ENCODE measurements around the gene DNASE1L2.
"Not testable (repeated sequence)": the region's sequence is repeated elsewhere in the genome, so short reads cannot be mapped to it uniquely, and the experiment has no call there.

The DNASE1L2 gene

GRCh38 chr16:2242598-2242997 lies 6.4 kb downstream of the DNASE1L2 start:
- DNase-seq, result no peak

- no peak for DNase-seq
Observed at GRCh38 chr16:2243031-2243528, 6.8 kb downstream of the DNASE1L2 start.

- DNase-seq, result no peak
Observed at GRCh38 chr16:2243781-2244180, 7.5 kb downstream of the DNASE1L2 start.

- DNase-seq, result no peak
Observed at GRCh38 chr16:2244301-2244700, 8.1 kb downstream of the DNASE1L2 start.

GRCh38 chr16:2244926-2245795 lies 8.9 kb downstream of the DNASE1L2 start:
- no peak for DNase-seq

GRCh38 chr16:2246301-2246885 lies 10.1 kb downstream of the DNASE1L2 start:
- no peak for DNase-seq

- DNase-seq, result no peak
Observed at GRCh38 chr16:2250652-2251295, 14.5 kb downstream of the DNASE1L2 start.

GRCh38 chr16:2251296-2252111 lies 15.3 kb downstream of the DNASE1L2 start, which contains the start of gene ECI1:
Gene ECI1, minus strand, starts transcription at chr16:2251587. Its CDS starts 21 bp downstream, at chr16:2251566.
- DNase-seq, result peak; percentile 72 to 95

GRCh38 chr16:2252806-2253148 lies 16.5 kb downstream of the DNASE1L2 start:
- no peak for DNase-seq

GRCh38 chr16:2253293-2253692 lies 17.0 kb downstream of the DNASE1L2 start:
- no peak for DNase-seq

- no peak for DNase-seq
Observed at GRCh38 chr16:2256531-2257140, 20.4 kb downstream of the DNASE1L2 start.

GRCh38 chr16:2257726-2258125 lies 21.5 kb downstream of the DNASE1L2 start:
- DNase-seq, result no peak

- not testable (repeated sequence) for DNase-seq
Observed at GRCh38 chr16:2258530-2258929, 22.3 kb downstream of the DNASE1L2 start.

- no peak for DNase-seq
Observed at GRCh38 chr16:2260250-2260649, 24.0 kb downstream of the DNASE1L2 start.

- DNase-seq, result not testable (repeated sequence)
Observed at GRCh38 chr16:2263026-2263425, 26.8 kb downstream of the DNASE1L2 start.

GRCh38 chr16:2266887-2267286 lies 30.6 kb downstream of the DNASE1L2 start:
- not testable (repeated sequence) for DNase-seq

GRCh38 chr16:2267505-2267912 lies 31.3 kb downstream of the DNASE1L2 start:
- DNase-seq, result peak in 1 of 2 experiments; percentile 59

GRCh38 chr16:2267913-2268666 lies 31.8 kb downstream of the DNASE1L2 start, which contains the start of gene RNPS1:
Gene RNPS1, minus strand, starts transcription at chr16:2268126. Its CDS starts 3,483 bp downstream, at chr16:2264643.
- DNase-seq, result peak; percentile 91 to 97

- no peak for DNase-seq
Observed at GRCh38 chr16:2270070-2270462, 33.8 kb downstream of the DNASE1L2 start.

- no peak for DNase-seq
Observed at GRCh38 chr16:2270588-2271470, 34.6 kb downstream of the DNASE1L2 start.

Data from NCI-H446 (cell line).